Right lobe of liver (tissue), 6 donors: ENCODE results near the gene HESX1. TPM values are rescaled to one million over a fixed set of nuclear protein-coding genes. Genes with fewer than 3 reads are reported as not detected.

ENCODE experiments used
- ATAC-seq, 4 donors: fragments of 200-7000 bp; cut with Tn5 transposase; one replicate each; pipeline ENCODE4 v1.9.1; 2020; ENCODE audit warnings: mild to moderate bottlenecking in 4 of 4, moderate library complexity in 4 of 4
- DNase-seq, 3 donors: peaks; one replicate each; pipeline ENCODE4 v3.0.0-alpha.2; 2020
- H3K27ac ChIP-seq, 3 donors: fragments of 200-600 bp; one replicate each; pipeline ENCODE4 v1.8.0; 2022
- H3K27me3 ChIP-seq, 2 donors: fragments of 200-600 bp; one replicate each; pipeline ENCODE4 v1.8.0; 2022
- H3K36me3 ChIP-seq, 4 donors: fragments of 200-600 bp; sonication (generic) in 1 of 4; one replicate each; pipeline versions ENCODE4 v1.5.1 to v1.8.0; 2017 to 2022; ENCODE audit warnings: control low read depth in 1 of 4
- H3K4me1 ChIP-seq, 4 donors: fragments of 200-600 bp; sonication (generic) in 1 of 4; one replicate each; pipeline versions ENCODE4 v1.5.1 to v1.8.0; 2017 to 2022; ENCODE audit warnings: control low read depth in 1 of 4
- H3K4me3 ChIP-seq, 3 donors: fragments of 200-600 bp; one replicate each; pipeline ENCODE4 v1.8.0; 2022
- H3K9me3 ChIP-seq, 4 donors: fragments of 200-600 bp; sonication (generic) in 1 of 4; one replicate each; pipeline versions ENCODE4 v1.5.1 to v1.8.0; 2017 to 2022; ENCODE audit warnings: control low read depth in 1 of 4
- CTCF ChIP-seq, 4 donors: fragments of 200-600 bp in 3 of 4; fragments of 450-650 bp in 1 of 4; IDR thresholded peaks; one replicate each; pipeline versions ENCODE4 v1.5.1 to v1.8.0; 2016 to 2022; ENCODE audit warnings: antibody characterized with exemption in 4 of 4, mild to moderate bottlenecking in 2 of 4
- POLR2A ChIP-seq: fragments of 450-650 bp; IDR thresholded peaks from one replicate; pipeline ENCODE4 v1.6.1; 2017; ENCODE audit warnings: antibody characterized with exemption, mild to moderate bottlenecking
- WGBS: methylation state at CpG from one replicate; pipeline ENCODE4 v1.1.6; 2018; ENCODE audit warnings: low coverage, low lambda C conversion rate; ENCODE audit not compliant: insufficient coverage; ENCODE audit errors: missing lambda C conversion rate; 5-methylcytosine and 5-hydroxymethylcytosine counted together
- intact Hi-C, 2 donors: fragments of 100-400 bp; cut with DNase I; formaldehyde crosslinking; loops; one replicate each; pipeline versions ENCODE4 v1.11.2 to v1.14.1; 2022
- total RNA-seq, 6 experiments: library from RNA; depleted of rRNA in 2 of 6; stranded (reverse); fragments of >200 nt in 2 of 6; fragmentation: NEBNext Ultra II Directional in 3 of 6; extraction: Animal tissue kit (Norgen Biotek cat#: 25700) in 3 of 6; gene quantifications; one replicate each; pipeline versions ENCODE4 v1.1.0 to v1.2.4, GENCODE V29; 2016 to 2023
- donor health status: DM: no; HTN: yes; CAD: no.
- donor health status: DM: no; HTN: no; CAD: no.
- donor health status: DM: no; HTN: no; CAD: no.
- donor health status: DM: no; HTN: yes; CAD: no.
- donor health status: DM: no; HTN: yes; CAD: no.

The HESX1 gene
- total RNA-seq, 6 experiments from 2014 or later, result 0.22 to 0.95 (median 0.66) TPM; not detected in 2

- 31% methylated on average over 5 of the region's 8 CpGs for WGBS
- intact Hi-C loops, result no loop called here
- no peak overlapping the region for H3K4me3 ChIP-seq
- no peak for DNase-seq
- H3K9me3 ChIP-seq, result no peaks in the 10 kb centered on the region
- peaks cover 0 to 9% (median 0%) of the 10 kb centered on the region in 4 donors for H3K4me1 ChIP-seq
- no peaks in the 10 kb centered on the region for H3K27me3 ChIP-seq
- TF ChIP-seq CTCF (IDR thresholded peaks at IDR 0.05), result no peak
- no peak for TF ChIP-seq POLR2A
- ATAC-seq, result no peak
- no peak overlapping the region for H3K27ac ChIP-seq
- H3K36me3 ChIP-seq, result no peaks in the 10 kb centered on the region
These were observed 40.7 kb downstream of the HESX1 start for GRCh38 chr3:57158813-57159738.

GRCh38 chr3:57158325-57158724 is 41.5 kb downstream of the HESX1 start:
- TF ChIP-seq CTCF (IDR thresholded peaks at IDR 0.05), result no peak
- no peak for TF ChIP-seq POLR2A
- intact Hi-C loops, result no loop called here
- Histone ChIP-seq H3K27me3 (no peaks in the 10 kb centered on the region), H3K4me1 (peaks cover 0 to 9% (median 0%) of the 10 kb centered on the region in 4 donors), H3K4me3 (no peak overlapping the region), H3K36me3 (no peaks in the 10 kb centered on the region), H3K27ac (no peak overlapping the region), H3K9me3 (no peaks in the 10 kb centered on the region)
- DNase-seq, result no peak
- WGBS, result 44% methylated on average over 3 of the region's 3 CpGs
- ATAC-seq, result no peak

GRCh38 chr3:57157545-57157944 is 42.2 kb downstream of the HESX1 start:
- peaks cover 0 to 9% (median 0%) of the 10 kb centered on the region in 4 donors for H3K4me1 ChIP-seq
- H3K27me3 ChIP-seq, result no peaks in the 10 kb centered on the region
- ATAC-seq (no peak), DNase-seq (no peak)
- no peaks in the 10 kb centered on the region for H3K9me3 ChIP-seq
- WGBS, result 54% methylated on average over 10 of the region's 10 CpGs
- no peaks in the 10 kb centered on the region for H3K36me3 ChIP-seq
- no peak overlapping the region for H3K27ac ChIP-seq
- intact Hi-C loops, result no loop called here
- H3K4me3 ChIP-seq, result no peak overlapping the region
- TF ChIP-seq POLR2A (no peak), CTCF (IDR thresholded peaks at IDR 0.05) (no peak)

- Histone ChIP-seq H3K27ac (no peak overlapping the region), H3K4me1 (no peaks in the 10 kb centered on the region), H3K27me3 (no peaks in the 10 kb centered on the region), H3K36me3 (no peaks in the 10 kb centered on the region), H3K9me3 (no peaks in the 10 kb centered on the region), H3K4me3 (no peak overlapping the region)
- no peak for DNase-seq
- no peak for TF ChIP-seq CTCF (IDR thresholded peaks at IDR 0.05)
- no peak for TF ChIP-seq POLR2A
- 82% methylated on average over 3 of the region's 3 CpGs for WGBS
- intact Hi-C loops, result no loop called here
- ATAC-seq, result no peak
These were observed 44.5 kb downstream of the HESX1 start for GRCh38 chr3:57155310-57155643.
